Osteocyte (in vitro differentiated cells): ENCODE measurements around the gene SLC30A7. TPM values are rescaled to one million over a fixed set of nuclear protein-coding genes. Genes with fewer than 3 reads are reported as not detected.
"Not testable (repeated sequence)": the region's sequence is repeated elsewhere in the genome, so short reads cannot be mapped to it uniquely, and the experiment has no call there.

Experiments used
- DNase-seq: peaks from one replicate; pipeline ENCODE4 v3.0.0; 2021; ENCODE audit warnings: mixed read lengths; ENCODE audit not compliant: unreplicated experiment; ENCODE audit errors: extremely low spot score
- H3K27ac Mint-ChIP-seq: one replicate; pipeline ENCODE4 v1.8.0; 2021; ENCODE audit warnings: mild to moderate bottlenecking, mixed read lengths; ENCODE audit not compliant: unreplicated experiment
- H3K27me3 Mint-ChIP-seq: one replicate; pipeline ENCODE4 v1.8.0; 2021; ENCODE audit warnings: mixed read lengths; ENCODE audit not compliant: unreplicated experiment
- H3K36me3 Mint-ChIP-seq: one replicate; pipeline ENCODE4 v1.8.0; 2021; ENCODE audit warnings: mixed read lengths; ENCODE audit not compliant: unreplicated experiment
- H3K4me1 Mint-ChIP-seq: one replicate; pipeline ENCODE4 v1.8.0; 2021; ENCODE audit warnings: mixed read lengths; ENCODE audit not compliant: unreplicated experiment
- H3K4me3 Mint-ChIP-seq: one replicate; pipeline ENCODE4 v1.8.0; 2021; ENCODE audit warnings: mild to moderate bottlenecking, moderate library complexity, mixed read lengths; ENCODE audit not compliant: unreplicated experiment
- H3K9me3 Mint-ChIP-seq: one replicate; pipeline ENCODE4 v1.8.0; 2021; ENCODE audit warnings: mixed read lengths; ENCODE audit not compliant: unreplicated experiment
- total RNA-seq: library from RNA; stranded (reverse); gene quantifications from 2 replicates; pipeline ENCODE4 v1.2.1, GENCODE V29; 2021
- TF ChIP-seq, protein P1 (sequence below): fragments of 200-600 bp; sonication (generic); IDR thresholded peaks from 2 replicates; pipeline ENCODE4 v1.5.0; 2021; ENCODE audit warnings: antibody characterized with exemption, mild to moderate bottlenecking, moderate library complexity

The SLC30A7 gene
- total RNA-seq, 1 donor from 2014 or later: 38.3 TPM

DNA sequence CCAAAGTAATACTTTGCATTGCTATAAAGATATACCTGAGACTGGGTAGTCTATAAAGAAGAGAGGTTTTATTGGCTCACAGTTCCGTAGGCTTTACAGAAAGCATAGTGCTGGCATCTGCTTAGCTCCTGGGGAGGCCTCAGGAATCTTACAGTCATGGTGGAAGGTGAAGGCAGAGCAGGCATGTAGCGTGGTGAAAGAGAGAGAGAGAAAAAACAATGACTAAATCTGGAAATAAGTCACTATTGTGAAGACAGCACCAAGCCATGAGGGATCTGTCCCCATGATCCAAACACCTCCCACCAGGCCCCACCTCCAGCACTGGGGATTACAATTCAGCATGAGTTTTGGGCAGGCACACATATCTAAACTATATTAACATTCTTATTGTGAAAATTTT is 30.4 kb downstream of the SLC30A7 start:
- Mint-ChIP-seq H3K27ac (no peak overlapping the region), H3K27me3 (no peaks in the 10 kb centered on the region), H3K36me3 (peaks cover 23% of the 10 kb centered on the region), H3K9me3 (no peaks in the 10 kb centered on the region), H3K4me1 (no peaks in the 10 kb centered on the region), H3K4me3 (no peak overlapping the region)
- no peak for DNase-seq
- TF ChIP-seq, protein P1, sequence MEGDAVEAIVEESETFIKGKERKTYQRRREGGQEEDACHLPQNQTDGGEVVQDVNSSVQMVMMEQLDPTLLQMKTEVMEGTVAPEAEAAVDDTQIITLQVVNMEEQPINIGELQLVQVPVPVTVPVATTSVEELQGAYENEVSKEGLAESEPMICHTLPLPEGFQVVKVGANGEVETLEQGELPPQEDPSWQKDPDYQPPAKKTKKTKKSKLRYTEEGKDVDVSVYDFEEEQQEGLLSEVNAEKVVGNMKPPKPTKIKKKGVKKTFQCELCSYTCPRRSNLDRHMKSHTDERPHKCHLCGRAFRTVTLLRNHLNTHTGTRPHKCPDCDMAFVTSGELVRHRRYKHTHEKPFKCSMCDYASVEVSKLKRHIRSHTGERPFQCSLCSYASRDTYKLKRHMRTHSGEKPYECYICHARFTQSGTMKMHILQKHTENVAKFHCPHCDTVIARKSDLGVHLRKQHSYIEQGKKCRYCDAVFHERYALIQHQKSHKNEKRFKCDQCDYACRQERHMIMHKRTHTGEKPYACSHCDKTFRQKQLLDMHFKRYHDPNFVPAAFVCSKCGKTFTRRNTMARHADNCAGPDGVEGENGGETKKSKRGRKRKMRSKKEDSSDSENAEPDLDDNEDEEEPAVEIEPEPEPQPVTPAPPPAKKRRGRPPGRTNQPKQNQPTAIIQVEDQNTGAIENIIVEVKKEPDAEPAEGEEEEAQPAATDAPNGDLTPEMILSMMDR: no peak

DNA sequence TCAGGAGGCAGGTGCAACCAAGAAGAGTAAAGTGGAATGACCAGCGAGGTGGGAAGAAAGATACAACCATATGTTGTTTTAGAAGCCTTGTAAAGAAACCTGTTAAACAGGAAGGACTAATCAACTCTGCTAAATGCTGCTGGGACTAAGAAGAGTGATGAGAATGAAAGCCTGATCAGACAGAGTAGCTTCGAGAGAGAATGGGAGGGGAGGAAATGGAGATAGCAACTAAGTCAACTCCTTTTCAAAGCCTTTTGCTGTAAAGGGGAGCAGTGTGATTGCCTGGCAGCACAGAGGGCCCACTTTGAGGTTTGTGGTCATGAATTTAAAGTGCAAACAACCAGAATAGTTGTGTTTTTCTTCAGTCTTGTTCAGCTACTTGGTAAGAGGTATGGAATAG is 31.4 kb downstream of the SLC30A7 start:
- Mint-ChIP-seq H3K4me1 (no peaks in the 10 kb centered on the region), H3K27me3 (no peaks in the 10 kb centered on the region), H3K4me3 (no peak overlapping the region), H3K27ac (no peak overlapping the region), H3K36me3 (peaks cover 23% of the 10 kb centered on the region), H3K9me3 (no peaks in the 10 kb centered on the region)
- no peak for DNase-seq
- TF ChIP-seq, protein P1: no peak

DNA sequence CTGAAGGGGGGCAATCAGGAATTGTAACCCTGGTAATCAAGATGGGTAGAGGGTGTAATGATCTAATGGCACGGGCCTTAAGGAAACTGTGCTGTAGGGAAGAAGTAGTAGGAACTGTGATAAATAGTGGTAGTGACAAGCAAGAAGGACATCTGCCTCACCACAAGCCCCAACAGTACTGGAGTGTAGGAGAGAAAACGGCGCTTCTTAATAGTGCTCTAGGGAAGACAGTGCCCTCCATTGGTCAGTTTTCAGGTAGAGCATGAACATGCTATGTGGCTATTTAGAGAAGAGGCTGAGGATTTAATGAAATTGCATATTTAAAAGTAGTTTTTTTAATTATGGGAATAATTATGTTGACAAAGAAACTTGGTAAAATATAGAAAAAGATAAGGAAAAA is 32.2 kb downstream of the SLC30A7 start:
- Mint-ChIP-seq H3K27ac (no peak overlapping the region), H3K9me3 (no peaks in the 10 kb centered on the region), H3K4me1 (no peaks in the 10 kb centered on the region), H3K4me3 (no peak overlapping the region), H3K27me3 (no peaks in the 10 kb centered on the region), H3K36me3 (peaks cover 23% of the 10 kb centered on the region)
- TF ChIP-seq, protein P1: no peak
- DNase-seq: no peak

DNA sequence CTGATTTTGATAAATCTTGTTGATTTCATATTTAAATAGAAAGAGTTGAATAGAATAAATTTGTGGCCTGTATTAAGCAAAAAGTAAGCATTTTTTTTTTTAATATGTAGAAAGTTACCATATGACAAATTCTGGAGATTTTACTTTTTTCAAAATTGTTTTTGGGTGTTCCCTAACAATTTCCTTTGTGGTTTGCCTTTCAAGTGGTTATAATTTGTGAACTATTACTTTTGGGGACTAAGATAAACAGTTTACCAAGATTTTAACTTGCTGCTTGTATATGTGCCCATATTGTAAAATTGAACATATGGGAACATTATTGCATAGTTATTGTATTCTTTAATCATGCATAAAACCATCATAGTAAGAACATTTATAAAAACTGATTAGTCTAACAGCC is 34.6 kb downstream of the SLC30A7 start:
- no peaks in the 10 kb centered on the region for H3K9me3 Mint-ChIP-seq
- no peaks in the 10 kb centered on the region for H3K27me3 Mint-ChIP-seq
- peaks cover 17% of the 10 kb centered on the region for H3K36me3 Mint-ChIP-seq
- no peak overlapping the region for H3K27ac Mint-ChIP-seq
- H3K4me3 Mint-ChIP-seq: no peak overlapping the region
- H3K4me1 Mint-ChIP-seq: no peaks in the 10 kb centered on the region
- TF ChIP-seq, protein P1: no peak
- DNase-seq: no peak

DNA sequence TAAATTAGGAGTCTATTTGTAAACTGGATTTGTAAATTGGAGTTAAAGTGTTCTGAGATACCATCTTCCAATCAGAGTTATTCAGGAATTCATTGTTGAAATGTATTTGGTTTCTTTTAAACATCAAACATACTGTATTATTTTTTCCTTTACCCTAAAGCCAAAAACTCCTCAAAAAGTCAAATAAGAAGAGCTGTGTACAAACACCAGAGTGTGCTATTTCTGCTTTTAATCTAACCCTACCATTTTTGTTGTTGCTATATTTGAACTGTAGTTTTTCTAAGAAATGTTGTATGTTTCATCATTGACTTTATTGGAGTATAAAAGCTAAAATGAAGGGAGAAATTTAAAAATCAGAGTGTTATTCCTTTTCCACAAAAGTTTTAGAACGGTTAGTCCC is 35.8 kb downstream of the SLC30A7 start:
- no peak overlapping the region for H3K4me3 Mint-ChIP-seq
- no peak overlapping the region for H3K27ac Mint-ChIP-seq
- H3K9me3 Mint-ChIP-seq: no peaks in the 10 kb centered on the region
- peaks cover 15% of the 10 kb centered on the region for H3K36me3 Mint-ChIP-seq
- TF ChIP-seq, protein P1: no peak
- no peak for DNase-seq
- no peaks in the 10 kb centered on the region for H3K4me1 Mint-ChIP-seq
- no peaks in the 10 kb centered on the region for H3K27me3 Mint-ChIP-seq

DNA sequence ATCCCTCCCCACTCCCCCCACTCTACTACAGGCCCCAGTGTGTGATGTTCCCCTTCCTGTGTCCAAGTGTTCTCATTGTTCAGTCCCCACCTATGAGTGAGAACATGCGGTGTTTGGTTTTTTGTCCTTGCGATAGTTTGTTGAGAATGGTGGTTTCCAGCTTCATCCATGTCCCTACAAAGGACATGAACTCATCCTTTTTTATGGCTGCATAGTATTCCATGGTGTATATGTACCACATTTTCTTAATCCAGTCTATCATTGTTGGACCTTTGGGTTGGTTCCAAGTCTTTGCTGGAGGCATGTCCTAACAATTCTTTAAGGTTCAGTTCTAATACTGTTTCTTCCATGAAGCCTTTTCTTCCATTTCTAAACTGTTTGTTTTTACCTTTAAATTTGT is 37.7 kb downstream of the SLC30A7 start:
- not testable (repeated sequence) for H3K9me3 Mint-ChIP-seq, H3K27ac Mint-ChIP-seq, H3K27me3 Mint-ChIP-seq, H3K4me3 Mint-ChIP-seq, DNase-seq, H3K4me1 Mint-ChIP-seq
- peaks cover 29% of the 10 kb centered on the region for H3K36me3 Mint-ChIP-seq
